Panc1 (cell line): ENCODE results near the gene ALOX5AP. TPM values are rescaled to one million over a fixed set of nuclear protein-coding genes. Genes with fewer than 3 reads are reported as not detected.

Source experiments
- ATAC-seq: fragments of 200-7000 bp; cut with Tn5 transposase; 2 replicates; pipeline ENCODE4 v1.9.1; 2020; ENCODE audit warnings: mild to moderate bottlenecking, moderate library complexity
- BruUV-seq: library from RNA; stranded (reverse); fragments of 400-500 nt; replicated peaks from 2 replicates; lab custom pipeline; 2021; lab: Mats Ljungman, UMichigan
- CTCF ChIA-PET: fragments of 300-600 bp; sonication (Branson Sonifier 250); formaldehyde crosslinking; loops from one replicate; lab custom pipeline; 2022; ENCODE audit warnings: antibody characterized with exemption; lab: Charles Lee
- POLR2A ChIA-PET: fragments of 300-600 bp; sonication (Branson Sonifier 250); formaldehyde crosslinking; loops from one replicate; lab custom pipeline; 2022; ENCODE audit warnings: antibody characterized with exemption; lab: Charles Lee
- DNase-seq: peaks from one replicate; pipeline ENCODE4 v3.0.0-alpha.2; 2010; ENCODE audit warnings: low read depth, low spot score
- H3K27ac ChIP-seq: 2 replicates; pipeline ENCODE4 v1.5.1; 2011; ENCODE audit warnings: mild to moderate bottlenecking, low read length, inconsistent platforms
- H3K27me3 ChIP-seq: fragments of 200-500 bp; sonication (Bioruptor generic); 2 replicates; pipeline ENCODE4 v1.6.0; 2014; ENCODE audit warnings: low read length, inconsistent platforms; ENCODE audit not compliant: control insufficient read depth, insufficient read depth
- H3K36me3 ChIP-seq: fragments of 200-500 bp; sonication (Bioruptor generic); 2 replicates; pipeline ENCODE4 v1.5.1; 2014; ENCODE audit warnings: inconsistent platforms, mild to moderate bottlenecking, low read length, moderate library complexity; ENCODE audit not compliant: control insufficient read depth, insufficient read depth
- H3K4me1 ChIP-seq: 2 replicates; pipeline ENCODE4 v1.5.1; 2011; ENCODE audit warnings: inconsistent platforms, mild to moderate bottlenecking, low read length, moderate library complexity; ENCODE audit not compliant: control insufficient read depth, insufficient read depth
- H3K4me3 ChIP-seq, 2 experiments: 2 replicates each; pipeline ENCODE4 v1.5.1; 2011 to 2012; ENCODE audit warnings: low read depth in 2 of 2, low read length in 2 of 2, mild to moderate bottlenecking in 2 of 2, inconsistent platforms in 1 of 2, moderate library complexity in 1 of 2
- H3K9me3 ChIP-seq: fragments of 200-500 bp; sonication (Bioruptor generic); 2 replicates; pipeline ENCODE4 v1.5.1; 2014; ENCODE audit warnings: low read depth, mild to moderate bottlenecking, inconsistent platforms, low read length, moderate library complexity; ENCODE audit not compliant: control insufficient read depth, insufficient read depth
- POLR2AphosphoS5 ChIP-seq: IDR thresholded peaks from 2 replicates; pipeline ENCODE4 v1.6.1; 2012; ENCODE audit warnings: mild to moderate bottlenecking, low read depth, low read length, moderate library complexity
- SIN3A ChIP-seq: IDR thresholded peaks from 2 replicates; pipeline ENCODE4 v1.6.1; 2012; ENCODE audit warnings: low read depth, mild to moderate bottlenecking, low read length, moderate library complexity, borderline replicate concordance; ENCODE audit not compliant: insufficient read depth
- TCF7L2 ChIP-seq: IDR thresholded peaks from 2 replicates; pipeline ENCODE4 v1.6.1; 2011; ENCODE audit warnings: mild to moderate bottlenecking, low read depth, low read length, inconsistent platforms
- in situ Hi-C: cut with HindIII; loops from 2 replicates; pipeline ENCODE4 v1.10.0; 2016; ENCODE audit warnings: low sequenced_read_pairs, low pct_unique_long_range_greater_than_20kb
- intact Hi-C: fragments of 100-400 bp; cut with micrococcal nuclease; formaldehyde crosslinking; loops from one replicate; pipeline ENCODE4 v1.10.0; 2022; ENCODE audit not compliant: unreplicated experiment
- total RNA-seq: library from RNA; stranded (reverse); gene quantifications from one replicate; pipeline ENCODE4 v1.2.1, GENCODE V29; 2021; ENCODE audit not compliant: unreplicated experiment
- TF ChIP-seq, protein P1 (sequence below), 2 experiments: IDR thresholded peaks; 2 replicates each; pipeline ENCODE4 v1.6.1; 2011 to 2012; ENCODE audit warnings: low read depth in 2 of 2, control low read depth in 1 of 2, low read length in 1 of 2, mild to moderate bottlenecking in 1 of 2, moderate library complexity in 1 of 2; ENCODE audit not compliant: insufficient read depth in 1 of 2
- TF ChIP-seq, protein P2 (sequence below): fragments of 450-650 bp; IDR thresholded peaks from 2 replicates; pipeline ENCODE4 v1.5.1; 2017; ENCODE audit warnings: mild to moderate bottlenecking

ALOX5AP gene
- total RNA-seq, 1 experiment from 2014 or later = 2.1 TPM

DNA sequence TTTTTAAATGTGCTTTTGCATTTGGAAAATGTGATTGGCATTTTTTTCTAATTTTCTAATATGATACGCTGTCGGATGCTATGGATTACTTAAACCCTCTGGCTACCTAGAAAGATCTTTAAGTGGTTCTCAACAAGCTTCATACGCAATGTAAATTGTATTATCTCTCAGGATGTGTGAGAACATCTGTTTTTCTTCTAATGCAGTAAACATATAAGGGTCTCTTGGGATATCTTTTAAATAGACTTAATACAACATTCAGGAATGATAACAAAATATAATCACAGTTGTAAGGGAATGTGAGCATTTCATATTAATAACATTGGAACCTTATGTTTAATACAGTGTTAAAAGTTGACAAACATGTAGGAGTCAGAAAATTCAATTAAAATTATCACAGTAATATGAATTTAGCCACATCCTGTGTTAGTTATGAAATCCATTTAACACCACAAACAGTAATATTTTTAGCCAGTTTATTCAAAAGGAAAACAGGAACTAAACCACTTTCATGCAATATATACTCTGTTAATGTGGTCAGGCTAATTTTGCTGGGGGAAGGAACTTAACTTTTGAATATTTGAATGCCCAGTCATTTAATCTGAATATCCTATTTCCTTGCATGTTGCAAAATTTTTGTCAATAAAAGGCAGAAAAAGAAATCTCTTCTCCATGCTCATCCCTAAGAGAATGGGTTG lies 15.0 kb upstream of the ALOX5AP start:
- no peak for ATAC-seq
- Histone ChIP-seq H3K27me3 (no peaks in the 10 kb centered on the region), H3K4me3 (no peak overlapping the region), H3K9me3 (no peaks in the 10 kb centered on the region), H3K4me1 (peaks cover 8% of the 10 kb centered on the region), H3K27ac (peak overlapping the region; percentile 23; the same call in 1 of the 2 replicates), H3K36me3 (no peaks in the 10 kb centered on the region)
- in situ Hi-C loops (no loop called here), intact Hi-C loops (no loop called here)
- no peak for DNase-seq
- TF ChIP-seq TCF7L2 = no peak
- TF ChIP-seq POLR2AphosphoS5 = no peak
- TF ChIP-seq, protein P1, sequence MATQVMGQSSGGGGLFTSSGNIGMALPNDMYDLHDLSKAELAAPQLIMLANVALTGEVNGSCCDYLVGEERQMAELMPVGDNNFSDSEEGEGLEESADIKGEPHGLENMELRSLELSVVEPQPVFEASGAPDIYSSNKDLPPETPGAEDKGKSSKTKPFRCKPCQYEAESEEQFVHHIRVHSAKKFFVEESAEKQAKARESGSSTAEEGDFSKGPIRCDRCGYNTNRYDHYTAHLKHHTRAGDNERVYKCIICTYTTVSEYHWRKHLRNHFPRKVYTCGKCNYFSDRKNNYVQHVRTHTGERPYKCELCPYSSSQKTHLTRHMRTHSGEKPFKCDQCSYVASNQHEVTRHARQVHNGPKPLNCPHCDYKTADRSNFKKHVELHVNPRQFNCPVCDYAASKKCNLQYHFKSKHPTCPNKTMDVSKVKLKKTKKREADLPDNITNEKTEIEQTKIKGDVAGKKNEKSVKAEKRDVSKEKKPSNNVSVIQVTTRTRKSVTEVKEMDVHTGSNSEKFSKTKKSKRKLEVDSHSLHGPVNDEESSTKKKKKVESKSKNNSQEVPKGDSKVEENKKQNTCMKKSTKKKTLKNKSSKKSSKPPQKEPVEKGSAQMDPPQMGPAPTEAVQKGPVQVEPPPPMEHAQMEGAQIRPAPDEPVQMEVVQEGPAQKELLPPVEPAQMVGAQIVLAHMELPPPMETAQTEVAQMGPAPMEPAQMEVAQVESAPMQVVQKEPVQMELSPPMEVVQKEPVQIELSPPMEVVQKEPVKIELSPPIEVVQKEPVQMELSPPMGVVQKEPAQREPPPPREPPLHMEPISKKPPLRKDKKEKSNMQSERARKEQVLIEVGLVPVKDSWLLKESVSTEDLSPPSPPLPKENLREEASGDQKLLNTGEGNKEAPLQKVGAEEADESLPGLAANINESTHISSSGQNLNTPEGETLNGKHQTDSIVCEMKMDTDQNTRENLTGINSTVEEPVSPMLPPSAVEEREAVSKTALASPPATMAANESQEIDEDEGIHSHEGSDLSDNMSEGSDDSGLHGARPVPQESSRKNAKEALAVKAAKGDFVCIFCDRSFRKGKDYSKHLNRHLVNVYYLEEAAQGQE (IDR thresholded peaks at IDR 0.05; ENCODE audit: insufficient read depth in 1 of 2, low read depth in 2 of 2, low read length in 1 of 2) = no peak
- no peak for TF ChIP-seq SIN3A
- TF ChIP-seq, protein P2, sequence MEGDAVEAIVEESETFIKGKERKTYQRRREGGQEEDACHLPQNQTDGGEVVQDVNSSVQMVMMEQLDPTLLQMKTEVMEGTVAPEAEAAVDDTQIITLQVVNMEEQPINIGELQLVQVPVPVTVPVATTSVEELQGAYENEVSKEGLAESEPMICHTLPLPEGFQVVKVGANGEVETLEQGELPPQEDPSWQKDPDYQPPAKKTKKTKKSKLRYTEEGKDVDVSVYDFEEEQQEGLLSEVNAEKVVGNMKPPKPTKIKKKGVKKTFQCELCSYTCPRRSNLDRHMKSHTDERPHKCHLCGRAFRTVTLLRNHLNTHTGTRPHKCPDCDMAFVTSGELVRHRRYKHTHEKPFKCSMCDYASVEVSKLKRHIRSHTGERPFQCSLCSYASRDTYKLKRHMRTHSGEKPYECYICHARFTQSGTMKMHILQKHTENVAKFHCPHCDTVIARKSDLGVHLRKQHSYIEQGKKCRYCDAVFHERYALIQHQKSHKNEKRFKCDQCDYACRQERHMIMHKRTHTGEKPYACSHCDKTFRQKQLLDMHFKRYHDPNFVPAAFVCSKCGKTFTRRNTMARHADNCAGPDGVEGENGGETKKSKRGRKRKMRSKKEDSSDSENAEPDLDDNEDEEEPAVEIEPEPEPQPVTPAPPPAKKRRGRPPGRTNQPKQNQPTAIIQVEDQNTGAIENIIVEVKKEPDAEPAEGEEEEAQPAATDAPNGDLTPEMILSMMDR = no peak
- CTCF ChIA-PET = no interaction called here
- no TSS peak for BruUV-seq
- POLR2A ChIA-PET = no interaction called here

DNA sequence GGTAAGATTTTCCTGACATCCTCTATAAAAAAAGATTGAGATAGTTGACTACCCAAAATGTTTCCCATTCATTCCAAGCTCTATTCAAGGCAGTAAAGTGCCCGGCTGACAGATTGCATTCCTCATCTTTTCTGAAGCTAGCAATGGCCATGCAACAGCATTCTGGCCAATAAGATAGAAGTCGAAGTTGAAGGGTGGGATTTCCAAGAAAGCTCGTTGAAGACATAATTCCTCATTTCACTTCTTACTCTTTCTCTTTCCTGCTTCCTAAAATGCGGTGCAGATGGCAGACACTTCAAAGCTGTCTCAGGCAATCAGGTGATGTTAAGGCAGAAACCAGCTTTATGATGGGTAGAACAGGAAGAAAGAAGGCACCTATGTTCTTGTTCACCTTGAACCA lies 13.4 kb upstream of the ALOX5AP start:
- POLR2A ChIA-PET = no interaction called here

More for the DNA sequence above, 13.4 kb upstream of the ALOX5AP start:
- intact Hi-C loops = no loop called here
- H3K4me1 ChIP-seq = peaks cover 8% of the 10 kb centered on the region
- BruUV-seq = no TSS peak
- CTCF ChIA-PET = no interaction called here
- ATAC-seq (no peak), DNase-seq (no peak)
- H3K4me3 ChIP-seq = no peak overlapping the region
- no peaks in the 10 kb centered on the region for H3K36me3 ChIP-seq
- no peaks in the 10 kb centered on the region for H3K27me3 ChIP-seq
- H3K9me3 ChIP-seq = no peaks in the 10 kb centered on the region
- TF ChIP-seq, protein P1 (IDR thresholded peaks at IDR 0.05; ENCODE audit: insufficient read depth in 1 of 2, low read depth in 2 of 2, low read length in 1 of 2) = no peak
- no peak for TF ChIP-seq POLR2AphosphoS5
- in situ Hi-C loops = no loop called here
- no peak overlapping the region for H3K27ac ChIP-seq
